Measurements from ENCODE around the gene CBARP. TPM values are rescaled to one million over a fixed set of nuclear protein-coding genes. Genes with fewer than 3 reads are reported as not detected.

Gene CBARP
- total and polyA plus RNA-seq, 2 of the 4 experiments (the other 2 are of a cell fraction), result 0.18 to 3.9 TPM

GRCh38 chr19:1255186-1256161 lies 17.7 kb upstream of the CBARP start:
- Histone ChIP-seq H3K56ac (ENCODE audit: extremely low read depth, insufficient read depth, low read length) (no peak overlapping the region), H3K18ac (ENCODE audit: low read depth, low read length) (no peak overlapping the region), H3K27me3 (ENCODE audit: control insufficient read depth, insufficient read depth, low read length) (no peaks in the 10 kb centered on the region), H2AK5ac (ENCODE audit: low read depth, low read length) (peak overlapping the region; percentile 60), H2AK9ac (replicated peaks; ENCODE audit: low read depth, low read length, poor library complexity) (peak overlapping the region; percentile 99), H3K9me1 (ENCODE audit: insufficient read depth, low read length) (no peaks in the 10 kb centered on the region), H3K4ac (ENCODE audit: low read depth, low read length) (peak overlapping the region; percentile 84; the same call in 1 of the 2 replicates), H3K9ac (ENCODE audit: low read depth, low read length) (0 out of 2 replicates have a peak overlapping the region, but pooled peaks have one; percentile 38), H3K23ac (ENCODE audit: low read depth, low read length) (peak overlapping the region; percentile 66; the same call in 1 of the 2 replicates), H2AFZ (replicated peaks; ENCODE audit: low read length, poor library complexity) (peak overlapping the region; percentile 46), H3K27ac (ENCODE audit: insufficient read depth, low read length) (peak overlapping the region; percentile 99), H2BK15ac (ENCODE audit: low read depth, low read length) (no peak overlapping the region), H3K4me3 (ENCODE audit: insufficient read depth, low read depth, low read length) (no peak overlapping the region), H2BK5ac (ENCODE audit: low read depth, low read length, poor library complexity, severe bottlenecking) (peak overlapping the region; percentile 99), H4K8ac (ENCODE audit: low read depth in 2 of 2, low read length in 2 of 2) (peak overlapping the region; percentile 14 to 63; a peak in 2 of 4 replicates), H3K4me2 (ENCODE audit: low read depth, low read length) (no peak overlapping the region), H3K4me1 (ENCODE audit: control insufficient read depth, insufficient read depth, low read length) (peaks cover 38% of the 10 kb centered on the region), H4K91ac (ENCODE audit: insufficient read depth, low read depth, low read length) (peak overlapping the region; percentile 82), H3K14ac (replicated peaks; ENCODE audit: low read depth, low read length) (no peak overlapping the region), H3K9me3 (ENCODE audit: control insufficient read depth, insufficient read depth, low read length) (no peaks in the 10 kb centered on the region), H4K5ac (ENCODE audit: low read depth, low read length) (no peak overlapping the region), H3K79me1 (ENCODE audit: low read depth in 1 of 2, low read length in 2 of 2) (peaks cover 0 to 46% of the 10 kb centered on the region in 2 experiments; a peak in 2 of 4 replicates), H3K36me3 (ENCODE audit: control insufficient read depth, insufficient read depth, low read length) (peaks cover 68% of the 10 kb centered on the region), H4K20me1 (ENCODE audit: insufficient read depth, low read length) (peaks cover 93% of the 10 kb centered on the region), H2BK20ac (ENCODE audit: low read depth, low read length) (no peak overlapping the region), H2BK120ac (ENCODE audit: low read depth, low read length) (peak overlapping the region; percentile 64; the same call in 1 of the 2 replicates)
- ChIA-PET CTCF (interaction anchor here (1.6 to 2.0 kb wide), 2 partner anchors 11 kb away, joined by 5 to 7 read pairs; no protein-coding TSS in a partner anchor), POLR2A (ENCODE audit: unreplicated experiment) (interaction anchor here (1.6 to 1.7 kb wide), 2 partner anchors 11 to 14 kb away, joined by 6 to 24 read pairs; partner anchors contain the start of gene CIRBP)
- ATAC-seq (ENCODE audit: low read depth) (no peak), DNase-seq (no peak)
- dilution Hi-C loops (cut with HindIII; ENCODE audit: low sequenced_read_pairs, unreplicated experiment) (no loop called here), in situ Hi-C loops (cut with MboI; ENCODE audit: low sequenced_read_pairs) (no loop called here), intact Hi-C loops (cut with micrococcal nuclease) (no loop called here)
- WGBS, 2 experiments (ENCODE audit: extremely low coverage in 2 of 2, insufficient read length in 1 of 2), result 91% methylated on average over 29 of the region's 52 CpGs; no CpG with 5 or more reads in 1 of the 2 experiments
- no peak for TF ChIP-seq NFE2L2 (IDR thresholded peaks at IDR 0.05; ENCODE audit: low read depth, low read length)
- TF ChIP-seq MAFK (IDR thresholded peaks at IDR 0.05; ENCODE audit: low read depth, low read length), result no peak
- peak; percentile 21; the same call in 1 of the 2 replicates for TF ChIP-seq USF2 (IDR thresholded peaks at IDR 0.05; ENCODE audit: low read depth, low read length)
- TF ChIP-seq POLR2A (IDR thresholded peaks at IDR 0.05; ENCODE audit: low read depth, low read length), result no peak; the same call in 1 of the 2 replicates
- BruUV-seq (replicated peaks), result no TSS peak
